ENCODE measurements around the gene PRSS33. TPM values are rescaled to one million over a fixed set of nuclear protein-coding genes. Genes with fewer than 3 reads are reported as not detected.

Gene PRSS33
- total and polyA plus RNA-seq, 9 donors = 0.36 to 26.8 (median 0.82) TPM; not detected in 4

GRCh38 chr16:2809149-2809760, 21.9 kb upstream of the PRSS33 start:
- Histone ChIP-seq H3K27me3 (no peaks in the 10 kb centered on the region), H3K36me3 (no peaks in the 10 kb centered on the region), H3K4me3 (no peak overlapping the region), H3K9me3 (peaks cover 0 to 2% of the 10 kb centered on the region in 2 donors), H3K27ac (no peak overlapping the region), H3K4me1 (ENCODE audit: insufficient read depth) (no peaks in the 10 kb centered on the region)
- TF ChIP-seq POLR2A (IDR thresholded peaks at IDR 0.05) = no peak
- TF ChIP-seq CTCF (IDR thresholded peaks at IDR 0.05) = no peak
- TF ChIP-seq EP300 (IDR thresholded peaks at IDR 0.05) = no peak
- DNase-seq = no peak
- 66 to 76% (median 71%) methylated on average over 3 of the region's 3 CpGs for WGBS, 3 donors
- intact Hi-C loops (cut with DNase I) = no loop called here

- no peaks in the 10 kb centered on the region for H3K27me3 ChIP-seq
- no peak overlapping the region for H3K27ac ChIP-seq
- no peaks in the 10 kb centered on the region for H3K36me3 ChIP-seq
- TF ChIP-seq POLR2A (IDR thresholded peaks at IDR 0.05) = no peak
- TF ChIP-seq EP300 (IDR thresholded peaks at IDR 0.05) = no peak
- TF ChIP-seq CTCF (IDR thresholded peaks at IDR 0.05) = no peak
- no peak for DNase-seq
- WGBS, 3 donors = 74 to 87% (median 80%) methylated on average over 7 of the region's 7 CpGs
- H3K4me1 ChIP-seq (ENCODE audit: insufficient read depth) = no peaks in the 10 kb centered on the region
- intact Hi-C loops (cut with DNase I) = no loop called here
- H3K4me3 ChIP-seq = no peak overlapping the region
- peaks cover 0 to 5% of the 10 kb centered on the region in 2 donors for H3K9me3 ChIP-seq
Measured at GRCh38 chr16:2808181-2808580, 20.8 kb upstream of the PRSS33 start.

GRCh38 chr16:2806286-2806685, 18.9 kb upstream of the PRSS33 start:
- TF ChIP-seq CTCF (IDR thresholded peaks at IDR 0.05) = no peak
- TF ChIP-seq POLR2A (IDR thresholded peaks at IDR 0.05) = no peak
- TF ChIP-seq EP300 (IDR thresholded peaks at IDR 0.05) = no peak
- Histone ChIP-seq H3K36me3 (no peaks in the 10 kb centered on the region), H3K27ac (no peak overlapping the region), H3K4me3 (no peak overlapping the region), H3K27me3 (no peaks in the 10 kb centered on the region), H3K9me3 (peaks cover 0 to 5% of the 10 kb centered on the region in 2 donors), H3K4me1 (ENCODE audit: insufficient read depth) (no peaks in the 10 kb centered on the region)
- intact Hi-C loops (cut with DNase I) = no loop called here
- WGBS, 3 donors = 55 to 64% (median 58%) methylated on average over 5 of the region's 5 CpGs
- DNase-seq = no peak

GRCh38 chr16:2804728-2805127, 17.4 kb upstream of the PRSS33 start:
- 91 to 96% (median 92%) methylated on average over 4 of the region's 4 CpGs for WGBS, 3 donors
- DNase-seq = no peak
- H3K4me3 ChIP-seq = no peak overlapping the region
- H3K27ac ChIP-seq = no peak overlapping the region
- intact Hi-C loops (cut with DNase I) = no loop called here
- H3K4me1 ChIP-seq (ENCODE audit: insufficient read depth) = no peaks in the 10 kb centered on the region
- no peaks in the 10 kb centered on the region for H3K27me3 ChIP-seq
- no peaks in the 10 kb centered on the region for H3K36me3 ChIP-seq
- peaks cover 0 to 5% of the 10 kb centered on the region in 2 donors for H3K9me3 ChIP-seq
- no peak for TF ChIP-seq CTCF (IDR thresholded peaks at IDR 0.05)
- no peak for TF ChIP-seq POLR2A (IDR thresholded peaks at IDR 0.05)
- TF ChIP-seq EP300 (IDR thresholded peaks at IDR 0.05) = no peak
